ENCODE results near the gene CHD3. TPM values are rescaled to one million over a fixed set of nuclear protein-coding genes. Genes with fewer than 3 reads are reported as not detected.

CHD3 gene
- total RNA-seq, 1 donor from 2014 or later: 53.3 TPM

- no peak for DNase-seq (ENCODE audit: low read depth, low spot score)
Measured at GRCh38 chr17:7897090-7897489, 8.5 kb downstream of the CHD3 start.

DNA sequence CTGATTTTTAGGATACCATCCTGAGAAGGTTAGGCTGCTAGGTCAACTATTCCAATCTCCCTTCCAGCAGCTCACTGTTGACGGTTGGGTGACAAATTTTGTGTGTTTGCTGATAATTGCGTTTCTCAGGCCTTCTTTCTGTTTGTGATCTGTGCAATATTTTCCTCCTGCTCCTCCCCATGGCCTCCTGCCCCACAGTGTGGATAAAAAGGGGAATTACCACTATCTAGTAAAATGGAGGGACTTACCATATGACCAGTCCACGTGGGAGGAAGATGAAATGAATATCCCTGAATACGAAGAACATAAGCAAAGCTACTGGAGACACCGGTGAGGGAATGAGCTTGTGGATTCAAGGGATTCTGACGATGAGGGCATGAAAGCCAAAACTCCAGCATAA is 9.2 kb downstream of the CHD3 start:
- H3K4me3 Mint-ChIP-seq: no peak overlapping the region
- H3K27me3 Mint-ChIP-seq (ENCODE audit: low read depth): no peaks in the 10 kb centered on the region
- TF ChIP-seq CTCF (conservative IDR thresholded peaks at IDR 0.05): peak; percentile 43
- no peak for DNase-seq (ENCODE audit: low read depth, low spot score)
- peaks cover 14% of the 10 kb centered on the region for H3K4me1 Mint-ChIP-seq
- no peaks in the 10 kb centered on the region for H3K9me3 Mint-ChIP-seq
- no peak overlapping the region for H3K27ac Mint-ChIP-seq (ENCODE audit: unreplicated experiment)
- peaks cover 27% of the 10 kb centered on the region for H3K36me3 Mint-ChIP-seq (ENCODE audit: low read depth)

More at GRCh38 chr17:7897090-7897489, 8.5 kb downstream of the CHD3 start:
- H3K27ac Mint-ChIP-seq (ENCODE audit: unreplicated experiment): no peak overlapping the region
- TF ChIP-seq CTCF (conservative IDR thresholded peaks at IDR 0.05): no peak
- no peaks in the 10 kb centered on the region for H3K27me3 Mint-ChIP-seq (ENCODE audit: low read depth)
- no peaks in the 10 kb centered on the region for H3K9me3 Mint-ChIP-seq
- no peak overlapping the region for H3K4me3 Mint-ChIP-seq
- peaks cover 14% of the 10 kb centered on the region for H3K4me1 Mint-ChIP-seq
- H3K36me3 Mint-ChIP-seq (ENCODE audit: low read depth): peaks cover 25% of the 10 kb centered on the region

GRCh38 chr17:7903154-7904103 is 14.8 kb downstream of the CHD3 start:
- TF ChIP-seq CTCF (conservative IDR thresholded peaks at IDR 0.05): no peak
- H3K27me3 Mint-ChIP-seq (ENCODE audit: low read depth): no peaks in the 10 kb centered on the region
- H3K9me3 Mint-ChIP-seq: no peaks in the 10 kb centered on the region
- DNase-seq (ENCODE audit: low read depth, low spot score): no peak
- H3K36me3 Mint-ChIP-seq (ENCODE audit: low read depth): peaks cover 15% of the 10 kb centered on the region
- H3K27ac Mint-ChIP-seq (ENCODE audit: unreplicated experiment): peak overlapping the region; percentile 50
- no peaks in the 10 kb centered on the region for H3K4me1 Mint-ChIP-seq
- no peak overlapping the region for H3K4me3 Mint-ChIP-seq

DNA sequence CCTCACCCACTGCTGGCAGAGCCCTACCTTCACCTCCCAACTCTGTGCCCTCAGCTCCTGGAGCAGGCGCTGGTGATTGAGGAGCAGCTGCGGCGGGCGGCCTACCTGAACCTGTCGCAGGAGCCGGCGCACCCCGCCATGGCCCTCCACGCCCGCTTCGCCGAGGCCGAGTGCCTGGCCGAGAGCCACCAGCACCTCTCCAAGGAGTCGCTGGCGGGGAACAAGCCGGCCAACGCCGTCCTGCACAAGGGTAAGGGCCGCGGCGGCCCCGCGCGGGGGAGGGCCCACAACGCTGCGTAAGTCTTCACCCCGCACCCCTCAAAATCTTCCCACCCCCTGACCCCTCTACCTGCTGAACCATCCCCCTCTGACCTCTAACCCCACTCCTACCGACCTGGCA is 20.5 kb downstream of the CHD3 start:
- DNase-seq (ENCODE audit: low read depth, low spot score): no peak
- no peaks in the 10 kb centered on the region for H3K9me3 Mint-ChIP-seq
- peaks cover 12% of the 10 kb centered on the region for H3K36me3 Mint-ChIP-seq (ENCODE audit: low read depth)
- H3K27ac Mint-ChIP-seq (ENCODE audit: unreplicated experiment): no peak overlapping the region
- H3K4me3 Mint-ChIP-seq: no peak overlapping the region
- H3K27me3 Mint-ChIP-seq (ENCODE audit: low read depth): no peaks in the 10 kb centered on the region
- H3K4me1 Mint-ChIP-seq: peaks cover 8% of the 10 kb centered on the region
- no peak for TF ChIP-seq CTCF (conservative IDR thresholded peaks at IDR 0.05)

- no peak for TF ChIP-seq CTCF (conservative IDR thresholded peaks at IDR 0.05)
- Mint-ChIP-seq H3K9me3 (no peaks in the 10 kb centered on the region), H3K27me3 (ENCODE audit: low read depth) (no peaks in the 10 kb centered on the region), H3K27ac (ENCODE audit: unreplicated experiment) (peak overlapping the region; percentile 70), H3K36me3 (ENCODE audit: low read depth) (peaks cover 12% of the 10 kb centered on the region), H3K4me3 (no peak overlapping the region), H3K4me1 (peaks cover 15% of the 10 kb centered on the region)
- DNase-seq (ENCODE audit: low read depth, low spot score): no peak
Measured at GRCh38 chr17:7910281-7910680, 21.7 kb downstream of the CHD3 start.
